Measurements from ENCODE around the gene ERCC4. TPM values are rescaled to one million over a fixed set of nuclear protein-coding genes. Genes with fewer than 3 reads are reported as not detected.

ERCC4 gene
- total and polyA plus RNA-seq, 2 experiments from 2014 or later = 5.4 to 21.6 TPM

DNA sequence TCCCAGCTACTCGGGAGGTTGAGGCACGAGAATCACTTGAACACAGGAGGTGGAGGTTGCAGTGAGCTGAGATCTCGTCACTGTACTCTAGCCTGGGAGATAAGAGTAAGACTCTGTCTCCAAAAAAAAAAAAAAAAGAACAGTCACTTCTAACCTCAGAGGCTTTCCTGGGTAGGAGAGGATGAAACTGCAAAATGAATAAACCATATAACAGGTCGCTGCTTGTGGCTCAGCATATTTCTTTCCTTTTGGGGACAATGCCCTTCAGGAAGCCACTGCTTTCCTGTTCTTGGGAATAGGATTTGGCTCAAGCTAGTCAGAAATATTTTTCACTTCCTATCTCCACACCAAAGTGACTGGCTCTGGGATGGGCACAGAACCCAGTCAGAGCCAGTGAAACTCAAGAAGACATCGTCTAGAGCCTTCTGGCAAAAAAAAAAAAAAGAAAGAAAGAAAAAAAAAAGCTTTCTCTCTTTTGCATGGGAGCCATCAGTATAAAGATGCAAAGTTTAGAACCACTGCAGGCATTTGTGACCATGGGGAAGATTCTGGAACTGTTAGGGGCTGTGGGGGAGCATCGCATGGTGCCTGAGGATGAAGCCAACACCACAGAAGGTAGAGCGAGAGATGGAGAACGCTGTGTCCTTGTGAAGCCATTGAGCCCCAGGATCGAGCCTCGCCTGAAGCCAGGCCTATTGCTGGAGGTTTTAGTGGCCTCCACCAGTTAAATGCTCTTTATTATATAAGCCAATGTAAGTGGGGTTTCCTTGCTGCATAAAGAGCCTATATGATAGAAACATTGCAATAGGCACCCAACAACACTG, 79.3 kb downstream of the ERCC4 start:
- Histone ChIP-seq H3K27me3 (ENCODE audit: insufficient read depth) (no peaks in the 10 kb centered on the region), H3K79me2 (replicated peaks; ENCODE audit: insufficient read depth) (no peaks in the 10 kb centered on the region), H3K36me3 (ENCODE audit: insufficient read depth) (no peaks in the 10 kb centered on the region), H3K4me1 (ENCODE audit: insufficient read depth) (peaks cover 16% of the 10 kb centered on the region), H3K4me2 (no peak overlapping the region), H3K27ac (ENCODE audit: low read depth) (no peak overlapping the region), H3F3A (replicated peaks; ENCODE audit: low read depth) (no peaks in the 10 kb centered on the region), H3K4me3 (no peak overlapping the region), H4K20me1 (replicated peaks; ENCODE audit: insufficient read depth) (no peaks in the 10 kb centered on the region), H3K9me2 (ENCODE audit: insufficient read depth) (no peaks in the 10 kb centered on the region), H2AFZ (peak overlapping the region; percentile 83; the same call in 1 of the 2 replicates)
- Mint-ChIP-seq H3K27me3 (ENCODE audit: insufficient read depth, low read depth, poor library complexity) (peaks cover 13% of the 10 kb centered on the region), H3K9me3 (no peaks in the 10 kb centered on the region), H3K36me3 (ENCODE audit: low read depth) (no peaks in the 10 kb centered on the region), H3K27ac (no peak overlapping the region), H3K4me3 (no peak overlapping the region), H3K4me1 (peaks cover 26% of the 10 kb centered on the region)
- ATAC-seq = no peak
- no peak for DNase-seq (ENCODE audit: low spot score)
- TF ChIP-seq ZNF114 (CRISPR knock-in tag; IDR thresholded peaks at IDR 0.05) = no peak
- TF ChIP-seq, protein P1, sequence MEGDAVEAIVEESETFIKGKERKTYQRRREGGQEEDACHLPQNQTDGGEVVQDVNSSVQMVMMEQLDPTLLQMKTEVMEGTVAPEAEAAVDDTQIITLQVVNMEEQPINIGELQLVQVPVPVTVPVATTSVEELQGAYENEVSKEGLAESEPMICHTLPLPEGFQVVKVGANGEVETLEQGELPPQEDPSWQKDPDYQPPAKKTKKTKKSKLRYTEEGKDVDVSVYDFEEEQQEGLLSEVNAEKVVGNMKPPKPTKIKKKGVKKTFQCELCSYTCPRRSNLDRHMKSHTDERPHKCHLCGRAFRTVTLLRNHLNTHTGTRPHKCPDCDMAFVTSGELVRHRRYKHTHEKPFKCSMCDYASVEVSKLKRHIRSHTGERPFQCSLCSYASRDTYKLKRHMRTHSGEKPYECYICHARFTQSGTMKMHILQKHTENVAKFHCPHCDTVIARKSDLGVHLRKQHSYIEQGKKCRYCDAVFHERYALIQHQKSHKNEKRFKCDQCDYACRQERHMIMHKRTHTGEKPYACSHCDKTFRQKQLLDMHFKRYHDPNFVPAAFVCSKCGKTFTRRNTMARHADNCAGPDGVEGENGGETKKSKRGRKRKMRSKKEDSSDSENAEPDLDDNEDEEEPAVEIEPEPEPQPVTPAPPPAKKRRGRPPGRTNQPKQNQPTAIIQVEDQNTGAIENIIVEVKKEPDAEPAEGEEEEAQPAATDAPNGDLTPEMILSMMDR (conservative IDR thresholded peaks at IDR 0.05; ENCODE audit: low read depth in 2 of 2) = no peak
- TF ChIP-seq, protein P2, sequence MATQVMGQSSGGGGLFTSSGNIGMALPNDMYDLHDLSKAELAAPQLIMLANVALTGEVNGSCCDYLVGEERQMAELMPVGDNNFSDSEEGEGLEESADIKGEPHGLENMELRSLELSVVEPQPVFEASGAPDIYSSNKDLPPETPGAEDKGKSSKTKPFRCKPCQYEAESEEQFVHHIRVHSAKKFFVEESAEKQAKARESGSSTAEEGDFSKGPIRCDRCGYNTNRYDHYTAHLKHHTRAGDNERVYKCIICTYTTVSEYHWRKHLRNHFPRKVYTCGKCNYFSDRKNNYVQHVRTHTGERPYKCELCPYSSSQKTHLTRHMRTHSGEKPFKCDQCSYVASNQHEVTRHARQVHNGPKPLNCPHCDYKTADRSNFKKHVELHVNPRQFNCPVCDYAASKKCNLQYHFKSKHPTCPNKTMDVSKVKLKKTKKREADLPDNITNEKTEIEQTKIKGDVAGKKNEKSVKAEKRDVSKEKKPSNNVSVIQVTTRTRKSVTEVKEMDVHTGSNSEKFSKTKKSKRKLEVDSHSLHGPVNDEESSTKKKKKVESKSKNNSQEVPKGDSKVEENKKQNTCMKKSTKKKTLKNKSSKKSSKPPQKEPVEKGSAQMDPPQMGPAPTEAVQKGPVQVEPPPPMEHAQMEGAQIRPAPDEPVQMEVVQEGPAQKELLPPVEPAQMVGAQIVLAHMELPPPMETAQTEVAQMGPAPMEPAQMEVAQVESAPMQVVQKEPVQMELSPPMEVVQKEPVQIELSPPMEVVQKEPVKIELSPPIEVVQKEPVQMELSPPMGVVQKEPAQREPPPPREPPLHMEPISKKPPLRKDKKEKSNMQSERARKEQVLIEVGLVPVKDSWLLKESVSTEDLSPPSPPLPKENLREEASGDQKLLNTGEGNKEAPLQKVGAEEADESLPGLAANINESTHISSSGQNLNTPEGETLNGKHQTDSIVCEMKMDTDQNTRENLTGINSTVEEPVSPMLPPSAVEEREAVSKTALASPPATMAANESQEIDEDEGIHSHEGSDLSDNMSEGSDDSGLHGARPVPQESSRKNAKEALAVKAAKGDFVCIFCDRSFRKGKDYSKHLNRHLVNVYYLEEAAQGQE (IDR thresholded peaks at IDR 0.05; ENCODE audit: unreplicated experiment) = no peak
- TF ChIP-seq EZH2phosphoT487 (IDR thresholded peaks at IDR 0.05; ENCODE audit: unreplicated experiment) = no peak
- no peak for TF ChIP-seq JUNB (IDR thresholded peaks at IDR 0.05; ENCODE audit: unreplicated experiment)
- TF ChIP-seq NANOG (IDR thresholded peaks at IDR 0.05; ENCODE audit: borderline replicate concordance) = no peak
- no peak for TF ChIP-seq EZH2 (IDR thresholded peaks at IDR 0.05; ENCODE audit: low read depth, unreplicated experiment)
- no peak for TF ChIP-seq STAT1 (IDR thresholded peaks at IDR 0.05; ENCODE audit: unreplicated experiment)
- no peak for TF ChIP-seq POLR2AphosphoS5 (IDR thresholded peaks at IDR 0.05; ENCODE audit: low read depth)
- TF ChIP-seq, protein P3, sequence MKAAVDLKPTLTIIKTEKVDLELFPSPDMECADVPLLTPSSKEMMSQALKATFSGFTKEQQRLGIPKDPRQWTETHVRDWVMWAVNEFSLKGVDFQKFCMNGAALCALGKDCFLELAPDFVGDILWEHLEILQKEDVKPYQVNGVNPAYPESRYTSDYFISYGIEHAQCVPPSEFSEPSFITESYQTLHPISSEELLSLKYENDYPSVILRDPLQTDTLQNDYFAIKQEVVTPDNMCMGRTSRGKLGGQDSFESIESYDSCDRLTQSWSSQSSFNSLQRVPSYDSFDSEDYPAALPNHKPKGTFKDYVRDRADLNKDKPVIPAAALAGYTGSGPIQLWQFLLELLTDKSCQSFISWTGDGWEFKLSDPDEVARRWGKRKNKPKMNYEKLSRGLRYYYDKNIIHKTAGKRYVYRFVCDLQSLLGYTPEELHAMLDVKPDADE (IDR thresholded peaks at IDR 0.05) = no peak
- TF ChIP-seq ZNF331 (CRISPR knock-in tag; IDR thresholded peaks at IDR 0.05; ENCODE audit: low read depth) = no peak
- TF ChIP-seq CREB1 (CRISPR knock-in tag; IDR thresholded peaks at IDR 0.05; ENCODE audit: low read depth) = no peak
- TF ChIP-seq, protein P4, sequence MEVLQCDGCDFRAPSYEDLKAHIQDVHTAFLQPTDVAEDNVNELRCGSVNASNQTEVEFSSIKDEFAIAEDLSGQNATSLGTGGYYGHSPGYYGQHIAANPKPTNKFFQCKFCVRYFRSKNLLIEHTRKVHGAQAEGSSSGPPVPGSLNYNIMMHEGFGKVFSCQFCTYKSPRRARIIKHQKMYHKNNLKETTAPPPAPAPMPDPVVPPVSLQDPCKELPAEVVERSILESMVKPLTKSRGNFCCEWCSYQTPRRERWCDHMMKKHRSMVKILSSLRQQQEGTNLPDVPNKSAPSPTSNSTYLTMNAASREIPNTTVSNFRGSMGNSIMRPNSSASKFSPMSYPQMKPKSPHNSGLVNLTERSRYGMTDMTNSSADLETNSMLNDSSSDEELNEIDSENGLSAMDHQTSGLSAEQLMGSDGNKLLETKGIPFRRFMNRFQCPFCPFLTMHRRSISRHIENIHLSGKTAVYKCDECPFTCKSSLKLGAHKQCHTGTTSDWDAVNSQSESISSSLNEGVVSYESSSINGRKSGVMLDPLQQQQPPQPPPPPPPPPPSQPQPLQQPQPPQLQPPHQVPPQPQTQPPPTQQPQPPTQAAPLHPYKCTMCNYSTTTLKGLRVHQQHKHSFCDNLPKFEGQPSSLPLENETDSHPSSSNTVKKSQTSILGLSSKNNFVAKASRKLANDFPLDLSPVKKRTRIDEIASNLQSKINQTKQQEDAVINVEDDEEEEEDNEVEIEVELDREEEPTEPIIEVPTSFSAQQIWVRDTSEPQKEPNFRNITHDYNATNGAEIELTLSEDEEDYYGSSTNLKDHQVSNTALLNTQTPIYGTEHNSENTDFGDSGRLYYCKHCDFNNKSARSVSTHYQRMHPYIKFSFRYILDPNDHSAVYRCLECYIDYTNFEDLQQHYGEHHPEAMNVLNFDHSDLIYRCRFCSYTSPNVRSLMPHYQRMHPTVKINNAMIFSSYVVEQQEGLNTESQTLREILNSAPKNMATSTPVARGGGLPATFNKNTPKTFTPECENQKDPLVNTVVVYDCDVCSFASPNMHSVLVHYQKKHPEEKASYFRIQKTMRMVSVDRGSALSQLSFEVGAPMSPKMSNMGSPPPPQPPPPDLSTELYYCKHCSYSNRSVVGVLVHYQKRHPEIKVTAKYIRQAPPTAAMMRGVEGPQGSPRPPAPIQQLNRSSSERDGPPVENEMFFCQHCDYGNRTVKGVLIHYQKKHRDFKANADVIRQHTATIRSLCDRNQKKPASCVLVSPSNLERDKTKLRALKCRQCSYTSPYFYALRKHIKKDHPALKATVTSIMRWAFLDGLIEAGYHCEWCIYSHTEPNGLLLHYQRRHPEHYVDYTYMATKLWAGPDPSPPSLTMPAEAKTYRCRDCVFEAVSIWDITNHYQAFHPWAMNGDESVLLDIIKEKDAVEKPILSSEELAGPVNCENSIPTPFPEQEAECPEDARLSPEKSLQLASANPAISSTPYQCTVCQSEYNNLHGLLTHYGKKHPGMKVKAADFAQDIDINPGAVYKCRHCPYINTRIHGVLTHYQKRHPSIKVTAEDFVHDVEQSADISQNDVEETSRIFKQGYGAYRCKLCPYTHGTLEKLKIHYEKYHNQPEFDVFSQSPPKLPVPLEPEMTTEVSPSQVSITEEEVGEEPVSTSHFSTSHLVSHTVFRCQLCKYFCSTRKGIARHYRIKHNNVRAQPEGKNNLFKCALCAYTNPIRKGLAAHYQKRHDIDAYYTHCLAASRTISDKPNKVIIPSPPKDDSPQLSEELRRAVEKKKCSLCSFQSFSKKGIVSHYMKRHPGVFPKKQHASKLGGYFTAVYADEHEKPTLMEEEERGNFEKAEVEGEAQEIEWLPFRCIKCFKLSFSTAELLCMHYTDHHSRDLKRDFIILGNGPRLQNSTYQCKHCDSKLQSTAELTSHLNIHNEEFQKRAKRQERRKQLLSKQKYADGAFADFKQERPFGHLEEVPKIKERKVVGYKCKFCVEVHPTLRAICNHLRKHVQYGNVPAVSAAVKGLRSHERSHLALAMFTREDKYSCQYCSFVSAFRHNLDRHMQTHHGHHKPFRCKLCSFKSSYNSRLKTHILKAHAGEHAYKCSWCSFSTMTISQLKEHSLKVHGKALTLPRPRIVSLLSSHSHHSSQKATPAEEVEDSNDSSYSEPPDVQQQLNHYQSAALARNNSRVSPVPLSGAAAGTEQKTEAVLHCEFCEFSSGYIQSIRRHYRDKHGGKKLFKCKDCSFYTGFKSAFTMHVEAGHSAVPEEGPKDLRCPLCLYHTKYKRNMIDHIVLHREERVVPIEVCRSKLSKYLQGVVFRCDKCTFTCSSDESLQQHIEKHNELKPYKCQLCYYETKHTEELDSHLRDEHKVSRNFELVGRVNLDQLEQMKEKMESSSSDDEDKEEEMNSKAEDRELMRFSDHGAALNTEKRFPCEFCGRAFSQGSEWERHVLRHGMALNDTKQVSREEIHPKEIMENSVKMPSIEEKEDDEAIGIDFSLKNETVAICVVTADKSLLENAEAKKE (CRISPR knock-in tag; IDR thresholded peaks at IDR 0.05) = no peak

All from GM23338 (cell line).